ENCODE results near the gene DMRT2.

DMRT2 gene

GRCh38 chr9:1042466-1042865, 7.7 kb upstream of the DMRT2 start:
- no peaks in the 10 kb centered on the region for H3K36me3 ChIP-seq (ENCODE audit: low read length)
- no peak overlapping the region for H3K4me3 ChIP-seq (ENCODE audit: insufficient read depth, low read length, poor library complexity, severe bottlenecking)
- H2AFZ ChIP-seq (ENCODE audit: low read depth, low read length, severe bottlenecking), result no peak overlapping the region
- H3K9ac ChIP-seq (ENCODE audit: low read length), result no peak overlapping the region
- TF ChIP-seq CTCF (IDR thresholded peaks at IDR 0.05; ENCODE audit: insufficient read depth, low read length, poor library complexity, severe bottlenecking) (no peak), EZH2phosphoT487 (conservative IDR thresholded peaks at IDR 0.05; ENCODE audit: low read length) (no peak)
- H3K9me2 ChIP-seq (replicated peaks; ENCODE audit: insufficient read depth, low read length), result no peaks in the 10 kb centered on the region
- no peaks in the 10 kb centered on the region for H3K9me3 ChIP-seq (ENCODE audit: insufficient read depth, low read length)
- H3F3A ChIP-seq (ENCODE audit: insufficient read depth), result no peaks in the 10 kb centered on the region
- no peak overlapping the region for H3K27ac ChIP-seq (ENCODE audit: low read depth, low read length)
- no peaks in the 10 kb centered on the region for H4K20me1 ChIP-seq (ENCODE audit: low read depth, low read length)
- H3K27me3 ChIP-seq (ENCODE audit: low read length), result no peaks in the 10 kb centered on the region
- H3K79me2 ChIP-seq (ENCODE audit: insufficient read depth, low read length), result no peaks in the 10 kb centered on the region
- H3K4me2 ChIP-seq (ENCODE audit: low read depth, low read length, poor library complexity, severe bottlenecking), result no peak overlapping the region

DNA sequence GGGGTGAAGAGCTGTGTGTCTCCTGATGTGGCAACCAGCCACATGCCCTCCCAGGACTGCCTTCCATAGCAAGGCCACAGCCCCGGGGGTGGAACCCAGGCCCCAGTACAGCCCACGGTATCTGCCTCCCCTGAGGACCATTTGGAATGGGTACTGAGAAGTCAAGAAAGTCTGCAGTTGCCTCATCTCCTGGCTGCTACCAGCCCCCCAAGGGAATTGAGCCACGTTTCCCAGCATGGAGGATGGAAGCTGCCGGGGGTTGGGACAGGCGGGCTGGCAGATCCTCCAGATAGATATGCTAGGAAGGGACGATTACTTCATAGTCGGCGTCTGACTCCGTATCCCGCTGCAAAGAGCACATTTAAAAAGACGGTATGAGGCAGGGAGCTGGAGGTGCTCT, 5.5 kb upstream of the DMRT2 start:
- Histone ChIP-seq H3K4me3 (ENCODE audit: insufficient read depth, low read length, poor library complexity, severe bottlenecking) (no peak overlapping the region), H4K20me1 (ENCODE audit: low read depth, low read length) (no peaks in the 10 kb centered on the region), H3K79me2 (ENCODE audit: insufficient read depth, low read length) (no peaks in the 10 kb centered on the region), H3K4me2 (ENCODE audit: low read depth, low read length, poor library complexity, severe bottlenecking) (no peak overlapping the region), H3K9me2 (replicated peaks; ENCODE audit: insufficient read depth, low read length) (no peaks in the 10 kb centered on the region), H3K9me3 (ENCODE audit: insufficient read depth, low read length) (no peaks in the 10 kb centered on the region), H3K27me3 (ENCODE audit: low read length) (no peaks in the 10 kb centered on the region), H3K27ac (ENCODE audit: low read depth, low read length) (no peak overlapping the region), H2AFZ (ENCODE audit: low read depth, low read length, severe bottlenecking) (no peak overlapping the region), H3K9ac (ENCODE audit: low read length) (no peak overlapping the region), H3F3A (ENCODE audit: insufficient read depth) (no peaks in the 10 kb centered on the region), H3K36me3 (ENCODE audit: low read length) (no peaks in the 10 kb centered on the region)
- no peak for TF ChIP-seq CTCF (IDR thresholded peaks at IDR 0.05; ENCODE audit: insufficient read depth, low read length, poor library complexity, severe bottlenecking)
- no peak for TF ChIP-seq EZH2phosphoT487 (conservative IDR thresholded peaks at IDR 0.05; ENCODE audit: low read length)

DNA sequence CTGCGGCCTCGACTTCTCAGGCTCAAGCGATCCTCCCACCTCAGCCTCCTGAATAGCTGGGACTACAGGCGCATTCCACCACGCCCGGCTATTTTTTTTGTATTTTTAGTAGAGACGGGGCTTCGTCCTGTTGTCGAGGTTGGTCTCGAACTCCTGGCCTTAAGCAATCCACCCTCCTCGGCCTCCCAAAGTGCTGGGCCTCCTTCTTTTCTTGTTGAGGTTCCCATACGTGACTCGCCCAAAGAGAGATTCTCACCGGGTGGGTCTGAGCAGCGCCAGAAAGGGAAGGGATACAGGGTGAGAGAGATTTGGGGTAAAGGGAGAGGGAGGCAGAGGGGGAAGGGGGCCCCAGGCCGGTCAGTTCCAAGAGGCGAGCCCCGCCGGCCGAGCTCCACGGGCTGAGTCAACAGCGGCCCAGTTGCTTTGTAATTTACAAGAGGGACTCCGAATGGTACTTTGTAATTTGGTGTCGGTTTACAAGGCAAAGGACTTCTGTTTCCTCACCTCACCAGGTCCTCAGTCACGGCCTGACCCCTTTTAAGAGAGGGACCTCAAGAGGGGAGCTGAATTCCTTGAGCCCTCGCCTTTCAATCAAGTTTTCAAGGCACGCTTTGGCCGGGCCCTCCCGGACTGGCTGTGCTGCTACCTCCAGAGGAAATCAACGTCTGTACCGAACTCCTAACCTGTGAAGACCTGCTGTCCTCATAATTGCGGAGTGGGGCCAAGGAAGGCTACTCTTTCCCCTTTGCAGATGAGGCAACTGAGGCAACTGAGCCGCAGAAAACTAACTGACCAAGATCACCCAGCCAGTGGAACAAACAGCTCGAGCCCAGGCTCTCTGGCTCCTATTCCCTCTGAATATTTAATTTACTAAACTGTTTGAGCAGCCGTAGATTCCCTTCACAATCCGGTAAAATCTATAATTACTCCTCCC, 3.3 kb upstream of the DMRT2 start:
- H3K9ac ChIP-seq (ENCODE audit: low read length), result no peak overlapping the region
- H3K36me3 ChIP-seq (ENCODE audit: low read length), result no peaks in the 10 kb centered on the region
- H3K4me3 ChIP-seq (ENCODE audit: insufficient read depth, low read length, poor library complexity, severe bottlenecking), result no peak overlapping the region
- no peak overlapping the region for H3K27ac ChIP-seq (ENCODE audit: low read depth, low read length)
- H2AFZ ChIP-seq (ENCODE audit: low read depth, low read length, severe bottlenecking), result no peak overlapping the region
- H4K20me1 ChIP-seq (ENCODE audit: low read depth, low read length), result no peaks in the 10 kb centered on the region
- no peaks in the 10 kb centered on the region for H3K27me3 ChIP-seq (ENCODE audit: low read length)
- no peaks in the 10 kb centered on the region for H3F3A ChIP-seq (ENCODE audit: insufficient read depth)
- no peaks in the 10 kb centered on the region for H3K79me2 ChIP-seq (ENCODE audit: insufficient read depth, low read length)
- no peak for TF ChIP-seq EZH2phosphoT487 (conservative IDR thresholded peaks at IDR 0.05; ENCODE audit: low read length)
- no peak for TF ChIP-seq CTCF (IDR thresholded peaks at IDR 0.05; ENCODE audit: insufficient read depth, low read length, poor library complexity, severe bottlenecking)
- no peaks in the 10 kb centered on the region for H3K9me3 ChIP-seq (ENCODE audit: insufficient read depth, low read length)
- H3K4me2 ChIP-seq (ENCODE audit: low read depth, low read length, poor library complexity, severe bottlenecking), result no peak overlapping the region
- H3K9me2 ChIP-seq (replicated peaks; ENCODE audit: insufficient read depth, low read length), result no peaks in the 10 kb centered on the region

Data from SU-DHL-6 (cell line).